Ramos (cell line): ENCODE results near the gene SSR1.
"Not testable (repeated sequence)": the region's sequence is repeated elsewhere in the genome, so short reads cannot be mapped to it uniquely, and the experiment has no call there.

Source experiments
- in situ Hi-C: fragments of 300-500 bp; cut with MboI; formaldehyde crosslinking; loops from one replicate; pipeline ENCODE4 v1.14.3; 2022; ENCODE audit warnings: low sequenced_read_pairs; ENCODE audit not compliant: unreplicated experiment

The SSR1 gene

GRCh38 chr6:7283676-7284075 is 29.3 kb downstream of the SSR1 start:
- in situ Hi-C loops = no loop called here

DNA sequence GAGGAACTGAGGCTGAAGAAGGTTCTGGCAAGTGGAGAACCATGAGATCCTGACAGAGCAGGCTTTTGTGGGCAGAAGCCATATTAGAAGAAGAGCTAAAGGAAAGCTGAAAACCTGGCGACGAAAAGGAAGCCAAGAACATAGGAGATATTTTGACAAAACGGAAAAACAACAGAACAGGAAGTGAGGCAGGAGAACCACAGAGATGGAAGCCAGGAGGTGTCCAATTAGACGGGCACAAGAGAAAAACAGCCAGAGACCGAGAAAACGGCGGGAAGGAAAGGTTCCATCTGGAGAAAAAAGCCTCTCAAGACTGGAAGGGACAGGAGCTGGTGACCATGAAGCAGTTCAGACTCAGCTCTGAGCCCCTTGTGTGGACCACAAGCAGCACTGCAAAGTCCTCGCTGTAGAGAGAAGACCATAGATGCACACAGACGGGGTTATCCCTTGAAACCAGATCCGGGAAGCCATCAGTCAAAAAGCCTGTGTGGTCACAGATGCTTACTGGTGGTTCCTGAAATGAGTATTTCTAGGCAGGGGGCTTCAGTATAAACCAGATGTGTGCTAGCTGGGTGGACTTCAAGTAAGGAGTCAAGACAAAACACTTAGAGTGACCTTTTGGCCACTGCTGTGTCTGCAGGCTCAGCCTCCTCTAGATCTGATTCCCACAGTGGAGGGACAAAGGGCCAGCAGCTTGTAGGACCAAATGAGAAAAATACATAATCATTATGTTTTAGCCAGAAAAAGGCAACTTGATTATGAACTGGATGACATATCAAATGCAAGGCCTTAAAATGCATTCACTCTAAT is 30.7 kb downstream of the SSR1 start:
- in situ Hi-C loops = no loop called here

DNA sequence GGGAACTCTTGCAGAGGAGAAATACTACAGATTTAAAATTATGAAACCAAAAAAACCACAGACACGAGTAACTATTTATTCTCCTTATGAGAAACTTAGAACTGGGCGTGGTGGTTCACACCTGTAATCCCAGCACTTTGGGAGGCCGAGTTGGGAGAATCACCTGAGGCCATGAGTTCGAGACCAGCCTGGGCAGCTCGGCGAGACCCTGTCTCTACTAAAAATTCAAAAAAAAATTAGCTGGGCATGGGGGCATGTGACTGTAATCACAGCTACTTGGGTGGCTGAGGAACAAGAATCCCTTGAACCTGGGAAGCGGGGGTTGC is 36.8 kb downstream of the SSR1 start:
- in situ Hi-C loops = loop anchor here (5.0 kb wide), 1 partner anchor 336 kb away; no protein-coding TSS in a partner anchor

DNA sequence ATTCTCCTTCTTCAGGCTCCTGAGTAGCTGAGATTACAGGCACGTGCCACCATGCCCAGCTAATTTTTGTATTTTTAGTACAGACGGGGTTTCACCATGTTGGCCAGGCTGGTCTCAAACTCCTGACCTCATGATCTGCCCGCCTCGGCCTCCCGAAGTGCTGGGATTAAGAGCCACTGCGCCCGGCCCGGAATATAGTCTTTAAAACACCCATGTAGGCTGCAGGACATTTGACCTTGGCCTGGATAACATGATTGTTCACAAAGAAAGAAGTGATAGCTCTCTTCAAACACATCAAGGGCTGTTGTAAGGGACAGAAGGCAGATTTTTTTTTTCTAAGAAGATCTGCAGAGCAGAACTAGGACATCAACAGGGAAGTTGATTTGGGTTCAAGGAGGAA is 38.5 kb downstream of the SSR1 start:
- in situ Hi-C loops = not testable (repeated sequence)

- in situ Hi-C loops = no loop called here
These were observed 39.3 kb downstream of the SSR1 start for GRCh38 chr6:7273709-7274108.

GRCh38 chr6:7271205-7271534 is 41.8 kb downstream of the SSR1 start:
- in situ Hi-C loops = no loop called here

DNA sequence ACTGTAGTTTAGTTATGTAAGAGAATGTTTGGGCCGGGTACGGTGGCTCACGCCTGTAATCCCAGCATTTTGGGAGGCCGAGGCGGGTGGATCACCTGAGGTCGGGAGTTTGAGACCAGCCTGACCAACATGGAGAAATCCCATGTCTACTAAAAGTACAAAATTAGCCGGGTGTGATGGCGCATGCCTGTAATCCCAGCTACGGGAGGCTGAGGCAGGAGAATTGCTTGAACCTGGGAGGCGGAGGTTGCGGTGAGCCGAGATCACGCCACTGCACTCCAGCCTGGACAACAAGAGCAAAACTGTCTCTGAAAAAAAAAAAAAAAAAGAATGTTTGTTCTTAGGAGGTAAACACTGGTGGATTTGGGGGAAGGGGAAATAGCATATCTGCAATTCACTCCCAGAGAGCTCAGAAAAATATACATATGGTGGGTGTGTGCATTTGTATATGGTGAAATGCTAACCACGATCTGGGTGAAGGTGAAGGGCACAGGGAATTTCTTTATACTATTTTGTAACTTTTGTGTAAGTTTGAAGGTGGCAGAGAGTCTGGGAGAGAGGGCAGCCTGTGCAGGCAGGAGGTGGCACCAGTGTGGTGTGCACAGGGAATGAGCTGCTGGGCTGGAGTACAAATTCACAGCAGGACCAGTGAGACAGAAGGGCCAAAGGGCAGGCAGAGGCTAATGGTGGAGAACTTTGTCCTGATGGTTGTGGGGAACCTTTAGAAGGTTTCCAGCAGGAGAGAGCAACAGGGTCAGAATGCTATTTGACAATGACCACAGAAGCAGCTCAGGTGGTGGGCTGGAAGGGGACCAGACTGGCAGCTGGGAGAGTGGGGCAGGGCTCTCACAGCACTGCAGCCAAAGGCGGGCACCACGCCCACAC is 42.4 kb downstream of the SSR1 start:
- in situ Hi-C loops = no loop called here

- in situ Hi-C loops = no loop called here
These were observed 43.2 kb downstream of the SSR1 start for GRCh38 chr6:7269816-7270215.

- in situ Hi-C loops = no loop called here
These were observed 44.0 kb downstream of the SSR1 start for GRCh38 chr6:7268816-7269555.

- in situ Hi-C loops = no loop called here
These were observed 44.6 kb downstream of the SSR1 start for GRCh38 chr6:7268362-7268761.

GRCh38 chr6:7267466-7268091 is 45.4 kb downstream of the SSR1 start:
- in situ Hi-C loops = no loop called here

DNA sequence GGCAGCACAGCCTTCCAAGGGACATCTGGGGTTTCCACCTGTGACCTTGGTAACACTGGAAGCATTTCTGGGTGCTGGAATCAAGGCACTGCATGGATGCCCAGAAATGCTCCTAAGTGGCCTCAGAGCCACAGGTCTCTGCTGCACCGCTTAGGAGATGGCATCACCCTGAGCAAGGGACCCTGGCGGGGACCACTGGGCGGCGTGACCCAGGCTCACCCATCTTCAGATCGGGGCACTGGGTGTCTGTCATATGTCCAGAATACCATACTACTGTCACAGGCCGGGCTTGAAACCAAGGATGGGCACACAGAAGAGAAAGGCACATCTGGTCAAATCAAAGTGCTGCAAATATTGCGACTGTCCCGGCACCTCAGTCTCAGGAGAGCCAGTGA is 45.9 kb downstream of the SSR1 start:
- in situ Hi-C loops = no loop called here

DNA sequence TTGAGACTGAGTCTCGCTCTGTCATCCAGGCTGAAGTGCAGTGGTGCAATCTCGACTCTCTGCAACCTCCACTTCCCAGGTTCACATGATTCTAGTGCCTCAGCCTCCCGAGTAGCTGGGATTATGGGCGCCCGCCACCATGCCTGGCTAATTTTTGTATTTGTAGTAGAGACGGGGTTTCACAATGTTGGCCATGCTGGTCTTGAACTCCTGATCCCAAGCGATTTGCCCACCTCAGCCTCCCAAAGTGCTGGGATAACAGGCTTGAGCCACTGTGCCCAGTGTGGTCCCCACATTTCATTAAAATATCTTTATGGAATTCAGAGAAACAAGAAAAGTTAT is 47.6 kb downstream of the SSR1 start:
- in situ Hi-C loops = not testable (repeated sequence)

DNA sequence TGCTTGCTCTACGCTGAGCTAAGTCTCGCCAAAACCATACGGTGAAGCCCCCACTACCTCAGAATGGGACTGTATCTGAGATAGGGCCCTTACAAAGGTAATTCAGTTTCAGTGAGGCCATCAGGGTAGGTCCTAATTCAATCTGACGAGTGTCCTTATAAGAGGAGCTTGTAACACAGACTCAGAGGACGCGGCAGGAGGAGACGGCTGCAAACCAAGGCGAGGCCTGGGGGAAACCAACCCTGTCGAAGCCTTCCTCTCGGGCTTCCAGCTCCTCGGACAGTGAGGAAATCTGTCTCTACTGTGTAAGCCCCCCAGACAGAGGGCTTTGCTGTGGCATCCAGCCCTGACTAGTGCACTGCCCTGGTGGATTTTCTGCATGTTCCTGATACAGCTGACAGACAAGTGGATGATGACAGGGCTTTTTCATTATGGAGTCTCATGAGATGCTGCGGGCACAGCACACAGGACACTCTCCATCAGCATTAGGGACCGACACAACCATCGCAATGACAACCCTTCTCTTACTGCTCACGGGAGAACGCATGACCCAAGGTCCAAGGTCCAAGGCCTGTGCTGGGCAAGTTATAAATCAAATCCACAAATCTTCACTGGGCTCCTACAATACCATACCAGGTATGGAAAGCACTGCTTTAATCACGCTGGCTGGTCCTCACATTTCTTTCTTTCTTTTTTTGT is 48.2 kb downstream of the SSR1 start:
- in situ Hi-C loops = no loop called here

DNA sequence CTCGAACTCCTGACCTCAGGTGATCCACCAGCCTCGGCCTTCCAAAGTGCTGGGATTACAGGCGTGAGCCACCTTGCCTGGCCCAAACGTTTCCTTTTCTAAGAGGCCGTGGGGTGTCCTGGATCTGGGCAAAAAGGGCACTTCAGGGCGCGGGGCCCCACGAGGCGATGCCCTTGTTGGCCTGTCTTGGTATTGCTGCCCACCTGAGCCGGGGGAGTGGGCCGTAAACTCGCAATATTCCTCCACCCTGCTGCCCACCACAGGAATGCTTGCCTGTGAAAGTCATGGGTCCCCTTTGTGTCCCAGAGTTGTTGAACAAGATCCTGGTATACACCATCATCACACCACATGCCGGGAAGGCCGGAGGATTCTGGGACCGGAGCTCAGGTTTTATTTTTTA is 49.0 kb downstream of the SSR1 start:
- in situ Hi-C loops = no loop called here

GRCh38 chr6:7263519-7263805 is 49.5 kb downstream of the SSR1 start:
- in situ Hi-C loops = not testable (repeated sequence)

GRCh38 chr6:7262746-7263518 is 50.1 kb downstream of the SSR1 start:
- in situ Hi-C loops = no loop called here

DNA sequence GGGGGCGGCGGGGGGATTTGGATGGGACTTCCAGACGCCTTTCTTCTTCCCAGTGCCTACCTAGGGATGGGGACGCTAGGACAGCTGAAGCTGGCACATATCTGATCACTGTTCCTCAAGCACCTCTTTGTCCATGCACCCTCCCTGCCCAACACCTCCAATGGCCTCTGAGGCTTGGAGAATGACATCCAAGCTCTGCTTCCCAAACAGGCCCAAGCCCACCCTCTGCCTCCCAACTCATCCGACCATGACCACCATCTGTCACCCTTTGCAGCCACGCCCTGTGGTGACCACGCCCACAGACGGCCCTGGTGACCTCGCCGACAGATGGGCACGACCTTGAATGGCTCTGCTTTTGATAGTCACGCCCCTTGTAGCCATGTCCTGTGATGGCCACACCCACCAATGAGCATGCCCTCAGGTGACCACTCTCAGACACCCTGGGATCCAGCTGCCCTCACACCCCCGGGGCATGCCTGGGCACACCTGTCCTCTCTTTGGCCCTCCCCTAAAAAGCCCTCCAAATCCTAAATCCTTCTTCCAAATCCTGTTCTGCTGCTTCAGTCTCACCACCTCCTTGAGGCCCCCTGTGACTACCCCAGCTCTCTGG is 51.0 kb downstream of the SSR1 start:
- in situ Hi-C loops = no loop called here
